ENCODE results near the gene TTLL8.

- TF ChIP-seq, protein P1, sequence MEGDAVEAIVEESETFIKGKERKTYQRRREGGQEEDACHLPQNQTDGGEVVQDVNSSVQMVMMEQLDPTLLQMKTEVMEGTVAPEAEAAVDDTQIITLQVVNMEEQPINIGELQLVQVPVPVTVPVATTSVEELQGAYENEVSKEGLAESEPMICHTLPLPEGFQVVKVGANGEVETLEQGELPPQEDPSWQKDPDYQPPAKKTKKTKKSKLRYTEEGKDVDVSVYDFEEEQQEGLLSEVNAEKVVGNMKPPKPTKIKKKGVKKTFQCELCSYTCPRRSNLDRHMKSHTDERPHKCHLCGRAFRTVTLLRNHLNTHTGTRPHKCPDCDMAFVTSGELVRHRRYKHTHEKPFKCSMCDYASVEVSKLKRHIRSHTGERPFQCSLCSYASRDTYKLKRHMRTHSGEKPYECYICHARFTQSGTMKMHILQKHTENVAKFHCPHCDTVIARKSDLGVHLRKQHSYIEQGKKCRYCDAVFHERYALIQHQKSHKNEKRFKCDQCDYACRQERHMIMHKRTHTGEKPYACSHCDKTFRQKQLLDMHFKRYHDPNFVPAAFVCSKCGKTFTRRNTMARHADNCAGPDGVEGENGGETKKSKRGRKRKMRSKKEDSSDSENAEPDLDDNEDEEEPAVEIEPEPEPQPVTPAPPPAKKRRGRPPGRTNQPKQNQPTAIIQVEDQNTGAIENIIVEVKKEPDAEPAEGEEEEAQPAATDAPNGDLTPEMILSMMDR (conservative IDR thresholded peaks at IDR 0.05; ENCODE audit: low read length): no peak
- no peak for TF ChIP-seq EZH2phosphoT487 (IDR thresholded peaks at IDR 0.05; ENCODE audit: borderline replicate concordance)
These were observed 81.5 kb downstream of the TTLL8 start for GRCh38 chr22:49976439-49977175.

All from Loucy (cell line).